Measurements from ENCODE around the gene C19orf25.

Gene C19orf25

DNA sequence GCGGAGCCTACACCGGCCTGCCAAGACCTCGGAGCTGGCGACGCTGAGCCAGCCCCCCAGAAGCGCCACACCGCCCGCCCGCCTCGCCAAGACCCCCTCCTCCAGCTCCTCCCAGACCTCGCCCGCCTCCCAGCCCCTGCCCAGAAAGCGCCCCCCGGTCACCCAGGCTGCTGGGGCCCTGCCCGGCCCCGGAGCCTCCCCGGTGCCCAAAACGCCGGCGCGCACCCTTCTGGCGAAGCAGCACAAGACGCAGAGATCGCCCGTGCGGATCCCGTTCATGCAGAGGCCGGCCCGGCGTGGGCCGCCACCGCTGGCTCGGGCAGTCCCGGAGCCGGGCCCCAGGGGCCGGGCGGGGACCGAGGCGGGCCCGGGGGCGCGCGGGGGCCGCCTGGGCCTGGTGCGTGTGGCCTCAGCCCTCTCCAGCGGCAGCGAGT, 10.2 kb downstream of the C19orf25 start:
- no peak overlapping the region for H3K27ac ChIP-seq (replicated peaks)
- H3K27me3 ChIP-seq (ENCODE audit: insufficient read depth, poor library complexity, severe bottlenecking), result peaks cover 48% of the 10 kb centered on the region
- TF ChIP-seq REST (IDR thresholded peaks at IDR 0.05; ENCODE audit: insufficient replicate concordance, low read depth) (no peak), GABPA (IDR thresholded peaks at IDR 0.05; ENCODE audit: low read depth) (no peak), POLR2AphosphoS5 (IDR thresholded peaks at IDR 0.05; ENCODE audit: low read depth) (no peak), SPI1 (IDR thresholded peaks at IDR 0.05; ENCODE audit: borderline replicate concordance, low read depth) (no peak), CTCF (IDR thresholded peaks at IDR 0.05; ENCODE audit: insufficient read depth, low read length) (no peak)
- no peak overlapping the region for H3K4me3 ChIP-seq (replicated peaks; ENCODE audit: insufficient read depth, low read length)
- DNase-seq (ENCODE audit: low read depth in 1 of 2, low spot score in 1 of 2), result peak in 1 of 2 experiments; percentile 50

GRCh38 chr19:1468274-1468820, 10.7 kb downstream of the C19orf25 start:
- no peak overlapping the region for H3K27ac ChIP-seq (replicated peaks)
- no peak for TF ChIP-seq CTCF (IDR thresholded peaks at IDR 0.05; ENCODE audit: insufficient read depth, low read length)
- TF ChIP-seq POLR2AphosphoS5 (IDR thresholded peaks at IDR 0.05; ENCODE audit: low read depth), result no peak
- no peak for TF ChIP-seq REST (IDR thresholded peaks at IDR 0.05; ENCODE audit: insufficient replicate concordance, low read depth)
- no peak for TF ChIP-seq GABPA (IDR thresholded peaks at IDR 0.05; ENCODE audit: low read depth)
- TF ChIP-seq SPI1 (IDR thresholded peaks at IDR 0.05; ENCODE audit: borderline replicate concordance, low read depth), result no peak

DNA sequence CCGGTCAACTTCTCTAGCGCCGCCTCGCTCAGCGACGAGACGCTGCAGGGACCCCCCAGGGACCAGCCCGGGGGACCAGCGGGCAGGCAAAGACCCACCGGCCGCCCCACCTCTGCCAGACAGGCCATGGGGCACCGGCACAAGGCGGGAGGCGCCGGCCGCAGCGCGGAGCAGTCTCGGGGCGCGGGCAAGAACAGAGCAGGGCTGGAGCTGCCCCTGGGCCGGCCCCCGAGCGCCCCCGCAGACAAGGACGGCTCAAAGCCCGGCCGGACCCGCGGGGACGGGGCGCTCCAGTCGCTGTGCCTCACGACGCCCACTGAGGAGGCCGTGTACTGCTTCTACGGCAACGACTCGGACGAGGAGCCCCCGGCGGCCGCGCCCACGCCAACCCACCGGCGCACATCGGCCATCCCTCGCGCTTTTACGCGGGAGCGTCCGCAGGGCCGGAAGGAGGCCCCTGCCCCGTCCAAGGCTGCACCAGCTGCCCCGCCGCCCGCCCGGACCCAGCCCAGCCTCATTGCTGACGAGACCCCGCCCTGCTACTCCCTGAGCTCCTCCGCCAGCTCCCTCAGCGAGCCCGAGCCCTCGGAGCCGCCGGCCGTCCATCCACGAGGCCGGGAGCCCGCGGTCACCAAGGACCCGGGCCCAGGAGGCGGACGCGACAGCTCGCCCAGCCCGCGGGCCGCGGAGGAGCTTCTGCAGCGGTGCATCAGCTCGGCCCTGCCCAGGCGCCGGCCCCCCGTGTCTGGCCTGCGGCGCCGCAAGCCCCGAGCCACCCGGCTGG, 11.3 kb downstream of the C19orf25 start:
- TF ChIP-seq GABPA (IDR thresholded peaks at IDR 0.05; ENCODE audit: low read depth), result no peak
- no peak for TF ChIP-seq CTCF (IDR thresholded peaks at IDR 0.05; ENCODE audit: insufficient read depth, low read length)
- TF ChIP-seq REST (IDR thresholded peaks at IDR 0.05; ENCODE audit: insufficient replicate concordance, low read depth), result no peak
- TF ChIP-seq POLR2AphosphoS5 (IDR thresholded peaks at IDR 0.05; ENCODE audit: low read depth), result no peak
- no peak for TF ChIP-seq SPI1 (IDR thresholded peaks at IDR 0.05; ENCODE audit: borderline replicate concordance, low read depth)
- Histone ChIP-seq H3K4me3 (replicated peaks; ENCODE audit: insufficient read depth, low read length) (no peak overlapping the region), H3K27ac (replicated peaks) (no peak overlapping the region), H3K27me3 (ENCODE audit: insufficient read depth, poor library complexity, severe bottlenecking) (peaks cover 48% of the 10 kb centered on the region)
- no peak for DNase-seq (ENCODE audit: low read depth in 1 of 2, low spot score in 1 of 2)

More at GRCh38 chr19:1468274-1468820, 10.7 kb downstream of the C19orf25 start:
- Histone ChIP-seq H3K4me3 (replicated peaks; ENCODE audit: insufficient read depth, low read length) (no peak overlapping the region), H3K27me3 (ENCODE audit: insufficient read depth, poor library complexity, severe bottlenecking) (peaks cover 48% of the 10 kb centered on the region)
- no peak for DNase-seq (ENCODE audit: low read depth in 1 of 2, low spot score in 1 of 2)
